GM21528 (cell line): ENCODE measurements around the gene WFDC8.
"Not testable (repeated sequence)": the region's sequence is repeated elsewhere in the genome, so short reads cannot be mapped to it uniquely, and the experiment has no call there.

Source experiments
- ATAC-seq: cut with Tn5 transposase; IDR thresholded peaks from one replicate; pipeline ENCODE4 v1.9.1; 2021; ENCODE audit warnings: mild to moderate bottlenecking, moderate library complexity; ENCODE audit not compliant: unreplicated experiment, low FRiP score

The WFDC8 gene

GRCh38 chr20:45579184-45579583 lies at the start of gene WFDC8:
WFDC8 (minus strand) TSS chr20:45579284; CDS start chr20:45579247, 37 bp downstream.
- no peak for ATAC-seq

GRCh38 chr20:45626540-45626939 lies 47.5 kb upstream of the WFDC8 start:
- no peak for ATAC-seq

GRCh38 chr20:45621593-45621992 lies 42.5 kb upstream of the WFDC8 start:
- ATAC-seq = no peak

GRCh38 chr20:45617591-45617990 lies 38.5 kb upstream of the WFDC8 start:
- no peak for ATAC-seq

- ATAC-seq = no peak
Measured at GRCh38 chr20:45612314-45612713, 33.2 kb upstream of the WFDC8 start.

GRCh38 chr20:45611054-45611453 lies 32.0 kb upstream of the WFDC8 start:
- ATAC-seq = no peak

- ATAC-seq = no peak
Measured at GRCh38 chr20:45607810-45608209, 28.7 kb upstream of the WFDC8 start.

GRCh38 chr20:45595235-45595634 lies 16.2 kb upstream of the WFDC8 start:
- no peak for ATAC-seq

- no peak for ATAC-seq
Measured at GRCh38 chr20:45593498-45593897, 14.4 kb upstream of the WFDC8 start.

- ATAC-seq = no peak
Measured at GRCh38 chr20:45592574-45593189, 13.6 kb upstream of the WFDC8 start.

- ATAC-seq = no peak
Measured at GRCh38 chr20:45589725-45590124, 10.6 kb upstream of the WFDC8 start.

GRCh38 chr20:45588800-45589199 lies 9.7 kb upstream of the WFDC8 start:
- ATAC-seq = no peak

GRCh38 chr20:45585986-45586385 lies 6.9 kb upstream of the WFDC8 start:
- ATAC-seq = not testable (repeated sequence)

- not testable (repeated sequence) for ATAC-seq
Measured at GRCh38 chr20:45584294-45584693, 5.2 kb upstream of the WFDC8 start.

GRCh38 chr20:45583502-45583901 lies 4.4 kb upstream of the WFDC8 start:
- no peak for ATAC-seq

GRCh38 chr20:45581702-45582101 lies 2.6 kb upstream of the WFDC8 start:
- no peak for ATAC-seq

GRCh38 chr20:45578231-45578630 lies 853 bp downstream of the WFDC8 start:
- no peak for ATAC-seq

GRCh38 chr20:45576995-45577394 lies 2.1 kb downstream of the WFDC8 start:
- ATAC-seq = no peak

- ATAC-seq = no peak
Measured at GRCh38 chr20:45575931-45576330, 3.2 kb downstream of the WFDC8 start.

GRCh38 chr20:45569650-45570049 lies 9.4 kb downstream of the WFDC8 start:
- ATAC-seq = not testable (repeated sequence)

GRCh38 chr20:45564760-45565276 lies 14.3 kb downstream of the WFDC8 start:
- no peak for ATAC-seq

GRCh38 chr20:45555198-45555597 lies 23.9 kb downstream of the WFDC8 start:
- no peak for ATAC-seq

- ATAC-seq = no peak
Measured at GRCh38 chr20:45552456-45552855, 26.6 kb downstream of the WFDC8 start.
